HEK293T (cell line): ENCODE results near the gene DOCK1.

Experiments
- FOXA1 ChIP-seq: fragments of 450-650 bp; IDR thresholded peaks from 2 replicates; pipeline ENCODE4 v1.6.1; 2016; ENCODE audit warnings: mild to moderate bottlenecking
- HDGF ChIP-seq: fragments of 450-650 bp; IDR thresholded peaks from 2 replicates; pipeline ENCODE4 v1.6.1; 2017; ENCODE audit warnings: antibody characterized with exemption, borderline replicate concordance
- SP1 ChIP-seq: fragments of 450-650 bp; IDR thresholded peaks from 2 replicates; pipeline ENCODE4 v1.6.1; 2017
- SUZ12 ChIP-seq: fragments of 450-650 bp; IDR thresholded peaks from 2 replicates; pipeline ENCODE4 v1.6.1; 2016; ENCODE audit warnings: mild to moderate bottlenecking

GRCh38 chr10:127293640-127294039 is 388.4 kb downstream of the DOCK1 start:
- TF ChIP-seq HDGF (no peak), SUZ12 (no peak), FOXA1 (no peak), SP1 (no peak)
